Omental fat pad (tissue), 4 donors: ENCODE results near the gene ANGPTL2. TPM values are rescaled to one million over a fixed set of nuclear protein-coding genes. Genes with fewer than 3 reads are reported as not detected.
A peak's percentile ranks its signal among the peaks of the same experiment; 100 is the strongest.

Experiments used
- ATAC-seq: fragments of 150-250 bp; one replicate; pipeline ENCODE4 v1.9.1; 2016; ENCODE audit warnings: mild to moderate bottlenecking, moderate library complexity; ENCODE audit not compliant: low FRiP score
- DNase-seq: peaks from one replicate; pipeline ENCODE4 v3.0.0-alpha.2; 2019; ENCODE audit warnings: low spot score
- CTCF ChIP-seq, 3 donors: fragments of 450-650 bp; IDR thresholded peaks; one replicate each; pipeline ENCODE4 v1.5.1; 2016 to 2017; ENCODE audit warnings: antibody characterized with exemption in 3 of 3, mild to moderate bottlenecking in 3 of 3, moderate library complexity in 2 of 3
- total RNA-seq, 4 donors: library from RNA; depleted of rRNA; stranded (reverse); fragments of >200 nt; gene quantifications; one replicate each; pipeline ENCODE4 v1.1.0, GENCODE V29; 2016

Gene ANGPTL2
- total RNA-seq, 4 donors from 2014 or later, result 68.3 to 177 (median 112) TPM

GRCh38 chr9:127104581-127105311 lies 17.7 kb downstream of the ANGPTL2 start:
- peak; percentile 59 for ATAC-seq
- TF ChIP-seq CTCF (IDR thresholded peaks at IDR 0.05), result no peak
- no peak for DNase-seq

- no peak for TF ChIP-seq CTCF (IDR thresholded peaks at IDR 0.05)
- no peak for ATAC-seq
- no peak for DNase-seq
Observed at GRCh38 chr9:127102788-127103187, 19.6 kb downstream of the ANGPTL2 start.

- ATAC-seq, result no peak
- no peak for DNase-seq
- TF ChIP-seq CTCF (IDR thresholded peaks at IDR 0.05), result no peak
Observed at GRCh38 chr9:127102176-127102575, 20.3 kb downstream of the ANGPTL2 start.

GRCh38 chr9:127099664-127100063 lies 22.8 kb downstream of the ANGPTL2 start:
- ATAC-seq (no peak), DNase-seq (no peak)
- no peak for TF ChIP-seq CTCF (IDR thresholded peaks at IDR 0.05)

GRCh38 chr9:127098916-127099553 lies 23.4 kb downstream of the ANGPTL2 start:
- TF ChIP-seq CTCF (IDR thresholded peaks at IDR 0.05), result no peak
- ATAC-seq (peak; percentile 46), DNase-seq (no peak)

GRCh38 chr9:127097683-127098082 lies 24.8 kb downstream of the ANGPTL2 start:
- TF ChIP-seq CTCF (IDR thresholded peaks at IDR 0.05), result no peak
- no peak for ATAC-seq
- no peak for DNase-seq

- ATAC-seq (no peak), DNase-seq (no peak)
- TF ChIP-seq CTCF (IDR thresholded peaks at IDR 0.05), result no peak
Observed at GRCh38 chr9:127096208-127096607, 26.2 kb downstream of the ANGPTL2 start.
